NCI-H748 treated with DMSO at 0.1 percent for 48 hours (cell line): ENCODE data around the gene APAF1.
"Not testable (repeated sequence)": the region's sequence is repeated elsewhere in the genome, so short reads cannot be mapped to it uniquely, and the experiment has no call there.

ENCODE experiments used
- DNase-seq: peaks from one replicate; lab custom pipeline; 2025; lab: John Stamatoyannopoulos, UW

The APAF1 gene

GRCh38 chr12:98644712-98645571 is at the start of gene APAF1, which contains the start of gene IKBIP:
TSS of gene APAF1 (plus strand) at chr12:98645290. CDS start at chr12:98648360, 3,070 bp downstream.
TSS of gene IKBIP (minus strand) at chr12:98644788. CDS start at chr12:98644701, 87 bp downstream.
- peak; percentile 82 for DNase-seq

GRCh38 chr12:98597313-98597712 is 47.8 kb upstream of the APAF1 start:
- not testable (repeated sequence) for DNase-seq

GRCh38 chr12:98601924-98602323 is 43.2 kb upstream of the APAF1 start:
- no peak for DNase-seq

GRCh38 chr12:98606359-98606988 is 38.6 kb upstream of the APAF1 start:
- no peak for DNase-seq

- no peak for DNase-seq
Observed at GRCh38 chr12:98610596-98610995, 34.5 kb upstream of the APAF1 start.

- DNase-seq, result no peak
Observed at GRCh38 chr12:98612696-98613334, 32.3 kb upstream of the APAF1 start.

GRCh38 chr12:98618952-98619351 is 26.1 kb upstream of the APAF1 start:
- DNase-seq, result no peak

GRCh38 chr12:98635657-98636323 is 9.3 kb upstream of the APAF1 start:
- no peak for DNase-seq

GRCh38 chr12:98637068-98637467 is 8.0 kb upstream of the APAF1 start:
- no peak for DNase-seq

GRCh38 chr12:98638009-98638408 is 7.1 kb upstream of the APAF1 start:
- DNase-seq, result no peak

GRCh38 chr12:98639491-98639890 is 5.6 kb upstream of the APAF1 start:
- DNase-seq, result no peak

GRCh38 chr12:98642801-98643200 is 2.3 kb upstream of the APAF1 start:
- not testable (repeated sequence) for DNase-seq

- peak; percentile 52 for DNase-seq
Observed at GRCh38 chr12:98644433-98644711, 718 bp upstream of the APAF1 start.

GRCh38 chr12:98645572-98646067 is 530 bp downstream of the APAF1 start:
- no peak for DNase-seq

GRCh38 chr12:98646294-98647090 is 1.4 kb downstream of the APAF1 start:
- peak; percentile 3 for DNase-seq

GRCh38 chr12:98651328-98651727 is 6.2 kb downstream of the APAF1 start:
- DNase-seq, result no peak

GRCh38 chr12:98653866-98654493 is 8.9 kb downstream of the APAF1 start:
- peak; percentile 39 for DNase-seq

GRCh38 chr12:98656289-98657101 is 11.4 kb downstream of the APAF1 start:
- DNase-seq, result no peak

GRCh38 chr12:98660521-98660920 is 15.4 kb downstream of the APAF1 start:
- no peak for DNase-seq

- no peak for DNase-seq
Observed at GRCh38 chr12:98669751-98670150, 24.7 kb downstream of the APAF1 start.
